ENCODE data around the gene RBP5.

DNA sequence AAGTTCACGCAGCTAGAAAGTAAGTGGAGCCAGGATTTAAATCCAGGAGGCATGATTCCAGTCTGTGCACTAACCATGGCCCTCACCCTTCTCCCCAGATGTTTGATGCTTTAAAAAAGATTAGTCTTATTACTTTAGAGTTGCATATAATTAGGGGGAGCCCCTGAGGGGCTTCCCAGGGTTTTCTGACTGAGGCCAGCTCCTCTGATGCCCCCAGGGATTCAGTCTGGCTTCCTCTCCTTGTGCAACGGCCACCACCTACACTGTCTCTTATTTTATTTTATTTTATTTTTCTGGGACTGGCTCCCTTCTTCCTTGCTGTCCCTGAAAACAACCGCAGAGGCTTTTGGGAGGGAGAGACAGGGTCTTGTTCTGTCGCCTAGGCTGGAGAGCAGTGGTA is 24.1 kb upstream of the RBP5 start:
- TF ChIP-seq POLR2A (IDR thresholded peaks at IDR 0.05; ENCODE audit: low read length) (no peak), GATA1 (IDR thresholded peaks at IDR 0.05; ENCODE audit: low read depth, low read length) (no peak)

Measured in erythroblast (primary cell).